NCI-H2081 treated with DMSO at 0.1 percent for 48 hours (cell line): Measurements from ENCODE around the gene TNS1.
"Not testable (repeated sequence)": the region's sequence is repeated elsewhere in the genome, so short reads cannot be mapped to it uniquely, and the experiment has no call there.

Source experiments
- DNase-seq: peaks from one replicate; lab custom pipeline; 2025; lab: John Stamatoyannopoulos, UW

The TNS1 gene

DNA sequence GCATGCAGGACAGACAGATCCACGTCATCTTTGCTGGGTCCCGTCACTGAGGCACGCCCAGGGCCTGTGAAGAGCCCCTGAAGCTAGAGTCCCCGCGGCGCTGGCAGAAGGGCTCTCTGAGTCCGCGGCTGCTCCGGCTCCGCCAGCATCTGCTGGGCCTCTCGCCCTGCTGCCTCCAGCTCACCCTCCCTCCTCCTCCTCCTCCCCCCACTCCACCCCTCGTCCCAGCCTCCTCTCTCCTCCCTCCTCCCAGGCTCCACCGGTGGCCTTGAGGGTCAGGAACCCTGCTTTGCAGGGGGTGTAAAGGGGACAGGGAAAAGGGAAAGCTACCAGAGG is at the start of gene TNS1:
Gene TNS1, minus strand, starts transcription at position 151 of the 336 bp plus-strand sequence. Its CDS starts 123 bp downstream, at position 28.
- no peak for DNase-seq

DNA sequence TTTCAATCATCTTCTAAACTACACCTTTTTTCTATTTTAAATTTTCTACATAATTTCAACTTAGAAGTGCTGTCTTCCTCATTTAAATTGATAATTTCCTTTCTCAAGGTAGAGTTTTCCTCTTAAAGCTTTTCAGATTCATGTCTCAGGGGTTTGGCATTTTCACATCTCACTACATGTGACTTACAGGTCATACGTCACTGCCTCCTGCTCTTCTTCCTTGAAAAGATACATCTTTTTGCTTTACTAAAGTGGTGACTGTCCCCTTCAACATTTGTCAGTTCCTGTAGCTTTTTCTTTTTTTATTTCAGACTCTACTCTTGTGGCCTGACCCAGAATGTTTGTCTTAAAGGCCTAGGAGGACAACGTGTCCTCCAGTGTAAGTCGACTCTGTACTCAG is 49.1 kb upstream of the TNS1 start:
- DNase-seq: no peak

DNA sequence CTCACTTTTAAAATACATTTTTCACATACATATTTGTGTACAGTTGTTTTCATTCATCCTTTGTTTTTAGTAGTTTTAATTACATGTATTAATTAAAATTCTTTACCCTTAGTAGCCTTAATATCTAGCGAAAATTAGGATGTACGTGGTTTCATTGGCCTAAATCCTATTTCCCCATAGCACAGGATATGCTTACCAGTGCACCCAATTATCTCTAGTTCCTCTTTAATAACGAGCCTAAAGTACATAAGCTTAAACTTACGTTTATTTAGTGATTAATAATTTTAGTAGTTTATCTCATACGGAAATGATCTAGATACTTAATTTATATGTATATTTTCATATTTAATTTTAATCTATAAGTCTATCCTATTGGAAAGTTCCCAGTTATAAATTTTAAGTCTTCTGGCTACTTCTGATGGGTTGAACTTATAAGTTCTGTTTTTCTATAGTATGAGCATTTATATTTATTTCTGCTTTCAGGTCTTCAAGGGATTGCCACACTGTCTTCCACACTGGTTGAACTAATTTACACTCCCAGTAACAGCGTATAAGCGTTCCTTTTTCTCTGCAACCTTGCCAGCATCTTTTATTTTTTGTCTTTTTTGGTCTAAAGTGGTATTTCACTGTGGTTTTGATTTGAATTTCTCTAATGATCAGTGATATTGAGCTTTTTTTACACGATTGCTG is 44.9 kb upstream of the TNS1 start:
- DNase-seq: no peak

GRCh38 chr2:218046238-218046637 is 43.4 kb upstream of the TNS1 start:
- DNase-seq: no peak

GRCh38 chr2:218044599-218044998 is 41.8 kb upstream of the TNS1 start:
- not testable (repeated sequence) for DNase-seq

- DNase-seq: no peak
Measured at GRCh38 chr2:218043701-218044109, 40.9 kb upstream of the TNS1 start.

DNA sequence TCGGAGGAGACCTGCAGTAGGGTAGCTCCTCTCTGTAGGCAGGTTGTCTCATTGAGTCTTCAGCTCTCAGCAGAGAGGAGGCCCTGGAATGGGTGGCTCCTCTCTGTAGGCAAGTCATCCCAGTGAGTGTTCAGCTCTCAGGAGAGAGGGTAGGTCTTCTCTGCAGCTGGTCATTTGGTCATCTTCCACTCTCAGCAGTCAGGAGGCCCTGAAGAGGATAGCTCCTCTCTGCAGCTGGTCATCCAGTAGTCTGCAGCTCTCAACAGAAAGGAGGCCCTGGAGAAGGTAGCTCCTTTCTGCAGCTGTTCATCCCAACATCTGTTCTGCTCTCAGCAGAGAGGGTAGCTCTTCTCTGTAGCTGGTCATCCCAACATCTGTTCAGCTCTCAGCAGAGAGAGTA is 40.3 kb upstream of the TNS1 start:
- DNase-seq: no peak

DNA sequence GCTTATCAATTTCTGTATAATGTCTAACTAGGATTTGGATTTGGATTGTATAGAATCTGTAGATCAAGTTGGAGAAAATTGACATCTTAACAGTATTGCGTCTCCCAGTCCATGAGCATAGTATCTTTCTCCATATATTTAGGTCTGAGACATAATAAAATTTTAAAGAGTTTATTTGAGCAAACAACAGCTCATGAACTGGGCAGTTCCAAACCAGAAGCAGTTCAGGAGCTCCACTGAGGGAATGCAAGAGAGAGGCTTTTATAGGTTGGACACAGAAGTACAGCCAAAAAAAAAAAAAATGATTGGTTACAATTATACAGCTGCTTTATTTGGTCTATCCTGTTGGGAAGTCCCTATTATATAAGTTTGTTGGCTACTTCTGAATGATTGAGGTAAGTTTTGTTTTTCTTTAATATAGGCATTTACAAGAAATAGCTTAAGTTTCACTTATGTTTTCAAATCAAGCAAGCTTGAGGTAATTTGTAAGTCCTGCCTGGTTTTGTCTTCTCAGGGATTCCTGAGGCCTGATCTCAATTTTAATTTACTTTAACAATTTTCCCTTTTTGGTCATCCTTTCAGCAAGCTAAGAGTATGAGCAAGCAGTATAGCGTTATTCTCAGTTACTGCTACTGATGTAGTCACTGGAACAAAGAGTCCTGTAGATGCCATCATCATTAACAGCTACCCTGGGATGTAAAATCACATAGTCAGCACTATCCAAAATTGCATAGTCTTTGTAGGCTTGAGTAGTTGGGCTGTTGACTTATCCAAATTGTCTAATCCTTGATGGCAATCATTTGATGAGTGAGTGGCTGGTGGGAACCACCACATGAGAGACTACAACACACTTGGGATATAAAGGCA is 38.7 kb upstream of the TNS1 start:
- DNase-seq: no peak

DNA sequence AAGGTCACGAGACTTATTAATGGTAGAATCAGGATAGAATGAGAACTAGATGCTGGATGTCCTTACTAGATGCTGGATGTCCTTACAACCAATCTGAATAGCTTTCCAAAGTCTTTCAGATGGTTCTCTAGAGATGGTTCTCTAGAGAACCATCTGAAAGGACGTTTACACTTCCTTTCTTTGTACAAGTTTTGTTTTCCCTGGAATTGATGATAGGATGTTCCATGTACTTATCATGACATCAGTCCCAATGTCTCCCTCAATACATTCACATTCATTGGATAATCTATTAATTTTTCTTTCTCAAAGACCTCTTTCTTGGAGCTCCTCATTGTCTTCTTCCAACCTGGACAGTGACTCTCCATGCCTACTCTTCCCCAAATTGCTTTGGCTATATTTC is 38.1 kb upstream of the TNS1 start:
- no peak for DNase-seq

DNA sequence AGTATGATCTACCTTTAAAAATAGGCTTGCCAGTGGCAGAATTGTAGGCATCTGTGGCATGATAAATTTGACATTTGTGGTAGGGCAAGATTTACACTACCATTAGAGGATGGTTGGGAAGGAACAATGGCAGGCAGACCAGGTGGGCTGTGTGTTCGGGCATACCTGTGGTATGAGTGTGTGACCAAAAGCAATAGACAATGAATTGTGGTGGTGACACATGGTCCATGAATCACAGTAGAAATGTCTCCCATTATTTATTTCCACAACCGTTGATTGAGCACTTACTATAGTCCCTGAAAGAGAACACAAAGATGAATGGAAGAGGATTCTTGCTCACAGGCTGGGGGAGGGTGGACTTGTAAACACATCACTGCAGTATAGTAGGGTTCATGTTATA is 36.4 kb upstream of the TNS1 start:
- DNase-seq: no peak

DNA sequence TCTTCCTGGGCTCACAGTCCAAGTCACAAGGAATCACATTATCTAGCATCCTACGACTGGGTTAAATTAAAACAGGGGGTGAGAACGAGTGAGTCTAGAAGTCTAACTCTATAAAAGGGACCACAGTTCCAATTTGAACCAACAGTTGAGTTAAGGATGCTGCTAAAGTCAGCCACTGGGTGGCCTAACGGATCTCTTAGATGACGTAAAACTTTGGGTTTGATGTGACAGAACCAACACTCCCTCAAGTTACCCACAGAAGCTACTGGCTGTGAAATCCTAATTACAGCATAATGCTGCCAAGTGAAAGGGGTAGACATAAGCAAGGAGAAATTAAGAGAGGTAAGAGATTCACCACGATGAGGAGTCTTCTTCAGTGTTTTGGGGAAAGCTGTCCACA is 33.6 kb upstream of the TNS1 start:
- DNase-seq: no peak

DNA sequence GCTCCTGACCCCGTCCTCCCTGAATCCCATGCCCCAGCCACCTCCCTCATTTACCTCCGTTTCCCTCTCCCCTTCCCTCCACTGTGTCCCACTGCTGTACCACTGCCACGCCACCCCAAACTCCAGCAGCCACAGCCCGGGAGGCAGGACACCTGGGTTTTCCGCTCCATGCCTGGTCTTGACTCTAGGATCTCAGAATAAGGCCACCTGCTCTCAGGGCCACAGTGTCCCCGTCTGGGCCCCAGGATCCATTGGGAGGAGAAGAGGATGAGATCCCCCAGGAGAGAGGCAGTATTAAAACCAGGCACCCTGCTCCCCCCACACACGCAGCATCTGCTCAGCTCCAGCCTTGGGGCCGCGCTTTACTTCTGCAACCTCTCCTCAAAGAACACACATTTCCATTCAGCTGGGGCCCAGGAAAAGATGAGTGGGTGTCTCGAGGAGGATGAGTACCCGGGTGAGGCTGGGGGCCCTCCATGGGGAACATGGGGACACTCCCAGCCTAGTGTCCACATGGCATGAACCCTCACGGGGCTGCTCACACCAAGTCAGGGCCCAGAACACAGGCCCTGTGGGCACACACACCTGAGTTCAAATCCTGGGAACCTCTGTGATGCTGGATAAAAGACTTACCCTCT is 32.8 kb upstream of the TNS1 start:
- no peak for DNase-seq

DNA sequence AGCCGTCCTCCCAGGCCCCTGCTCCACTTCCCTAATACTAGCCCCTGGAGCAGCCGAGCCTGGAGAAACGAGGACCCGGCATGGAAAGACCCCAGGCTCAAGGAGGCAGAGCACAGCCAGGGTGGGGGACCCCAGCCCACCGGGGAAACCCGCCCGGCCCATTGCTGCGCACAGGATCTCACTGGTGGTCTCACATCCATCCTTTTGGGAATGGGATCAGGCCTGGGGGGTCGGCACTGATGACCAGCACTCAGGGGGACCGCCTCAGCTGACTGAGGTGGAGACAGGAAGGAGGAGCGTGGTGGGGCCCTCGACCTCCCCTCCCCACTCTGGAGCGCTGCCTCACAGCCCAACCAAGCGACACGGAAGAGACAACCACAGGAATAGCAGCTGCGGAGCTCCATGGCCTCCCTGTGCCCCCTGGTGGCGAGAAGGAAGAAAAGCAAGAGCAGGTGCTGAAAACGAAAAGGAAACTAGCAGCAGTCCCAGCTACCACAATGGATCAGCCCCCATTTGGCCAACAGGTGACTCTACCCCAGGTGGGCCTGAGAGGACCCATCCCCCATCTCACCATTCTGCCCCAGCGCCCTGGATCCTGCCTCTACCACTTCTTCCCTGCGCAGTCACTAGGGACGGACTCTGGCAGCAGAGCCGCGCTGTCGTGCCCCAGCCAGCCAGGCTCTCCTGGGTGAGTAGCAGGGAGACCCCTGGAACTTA is 31.9 kb upstream of the TNS1 start:
- DNase-seq: not testable (repeated sequence)

DNA sequence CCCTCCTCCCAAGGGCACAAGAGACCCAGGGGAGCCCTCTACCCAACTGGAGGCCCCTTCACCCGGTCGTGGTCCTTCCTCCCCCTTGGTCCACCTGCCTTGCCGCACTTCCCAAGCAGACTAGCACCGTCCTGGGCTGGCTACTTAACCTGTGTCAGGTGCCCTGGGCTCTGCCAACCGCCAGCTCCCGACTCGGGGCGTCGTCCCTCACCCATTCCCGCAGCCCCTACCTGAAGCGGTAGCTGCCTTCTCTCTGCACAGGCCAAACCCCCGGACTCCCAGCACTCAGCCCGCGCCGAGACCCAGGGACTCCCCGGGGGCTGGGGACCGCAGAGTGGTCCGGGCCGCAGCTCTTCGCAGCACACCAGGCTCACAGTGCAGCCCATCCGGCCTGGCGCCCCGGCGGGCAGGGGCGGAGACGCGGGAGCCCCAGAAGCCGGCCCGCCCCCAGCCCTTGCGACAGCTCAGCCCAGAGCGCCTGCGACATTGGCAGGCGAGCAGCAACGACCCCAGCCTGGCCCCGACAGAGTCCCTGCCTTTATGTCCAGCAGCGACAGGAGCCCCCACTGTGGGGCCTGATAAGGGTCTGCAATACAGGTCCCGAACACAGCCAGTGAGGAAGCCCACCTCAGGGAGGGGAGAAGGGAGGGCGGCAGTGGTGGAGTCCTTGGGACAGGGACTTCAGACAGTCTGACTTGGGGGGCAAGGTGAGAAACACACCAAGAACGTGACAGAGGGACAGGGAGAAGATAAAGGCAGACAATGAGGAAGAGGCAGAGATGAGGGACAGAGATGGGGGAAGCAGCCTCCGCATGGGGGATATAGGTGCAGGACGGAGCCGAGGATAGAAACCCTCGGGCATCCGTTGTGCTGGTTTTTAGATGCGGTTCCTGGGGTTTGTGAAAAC is 31.0 kb upstream of the TNS1 start:
- no peak for DNase-seq

DNA sequence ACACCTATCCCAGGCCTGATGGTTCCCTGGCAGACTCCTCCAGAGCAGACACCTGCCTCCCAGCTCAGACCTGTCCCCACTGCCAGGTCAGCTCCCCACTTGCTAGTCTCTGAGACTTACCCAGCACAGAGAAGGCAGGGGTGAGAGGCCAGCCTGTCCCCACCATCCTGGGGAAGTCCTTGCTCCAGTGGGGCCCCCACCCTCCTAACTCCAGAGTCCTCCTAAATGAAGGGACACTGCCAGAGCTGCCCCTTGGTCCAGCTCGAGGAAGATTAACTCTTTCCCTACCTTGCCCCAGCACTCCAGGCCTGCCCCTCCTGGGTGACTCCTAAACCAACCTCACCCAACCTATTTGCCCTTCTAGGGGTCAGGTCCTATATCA is 30.4 kb upstream of the TNS1 start:
- DNase-seq: no peak

- no peak for DNase-seq
Measured at GRCh38 chr2:218032336-218033171, 29.8 kb upstream of the TNS1 start.

DNA sequence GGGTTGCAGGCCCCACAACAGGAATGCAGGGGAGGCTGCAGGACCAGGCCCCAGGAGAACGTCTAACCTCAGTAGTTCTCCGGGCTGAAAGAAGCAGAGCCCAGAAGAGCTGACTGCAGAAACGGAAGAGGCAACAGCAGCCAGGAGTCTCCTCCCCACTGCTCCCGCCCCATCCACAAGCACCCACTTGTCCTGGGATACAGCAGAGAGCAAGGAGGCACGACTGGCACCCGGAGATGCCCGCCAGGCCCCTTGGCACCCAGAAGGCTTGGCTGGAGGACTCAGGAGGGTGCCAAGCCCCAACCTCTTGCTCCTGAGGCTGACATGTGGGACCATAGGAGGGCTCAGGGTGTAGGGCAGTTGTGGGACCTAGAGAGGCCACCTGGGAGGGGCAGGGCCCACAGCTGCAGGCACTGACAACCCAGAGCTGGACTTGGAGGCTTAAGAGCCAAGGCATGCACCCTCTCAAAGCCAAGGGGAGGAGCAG is 29.0 kb upstream of the TNS1 start:
- no peak for DNase-seq

- DNase-seq: no peak
Measured at GRCh38 chr2:218031261-218031660, 28.5 kb upstream of the TNS1 start.

DNA sequence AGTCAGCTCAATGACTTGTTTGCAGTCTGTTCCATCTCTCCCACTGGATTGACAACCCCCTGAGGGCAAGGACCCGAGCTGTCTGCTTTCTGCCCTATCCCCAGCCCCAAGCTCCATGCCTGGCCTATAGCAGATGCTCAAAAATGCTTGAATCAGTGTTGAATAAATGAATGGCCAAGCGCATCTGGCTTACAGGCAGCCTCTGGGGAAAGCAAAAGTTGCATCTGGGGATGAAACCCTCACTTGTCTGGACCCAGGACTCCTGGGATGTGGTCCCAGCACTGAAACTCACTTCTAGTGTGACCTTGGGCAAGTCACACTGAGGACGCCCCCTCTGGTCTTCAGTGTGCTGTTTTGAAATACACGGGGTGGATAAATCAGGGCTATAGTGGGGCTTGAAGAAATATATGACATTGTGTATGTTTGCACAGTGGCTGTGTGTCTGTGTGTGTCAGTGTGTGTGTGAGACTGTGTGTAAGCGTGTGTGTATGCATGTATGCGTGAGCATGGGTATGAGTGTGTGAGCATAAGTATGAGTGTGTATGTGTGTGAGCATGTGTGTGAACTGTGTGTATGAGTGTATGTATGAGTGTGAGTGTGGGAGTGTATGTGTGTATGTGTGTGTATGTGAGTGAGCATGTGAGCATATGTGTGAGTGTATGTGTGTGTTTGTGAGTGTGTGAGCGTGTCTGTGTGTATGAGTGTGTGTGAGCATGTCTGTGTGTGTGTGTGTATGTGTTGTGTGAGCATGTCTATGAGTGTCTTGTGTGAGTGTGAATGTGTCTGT is 27.8 kb upstream of the TNS1 start:
- no peak for DNase-seq
